Transverse colon (tissue), 4 donors: ENCODE results near the gene SDK2. TPM values are rescaled to one million over a fixed set of nuclear protein-coding genes. Genes with fewer than 3 reads are reported as not detected.

ENCODE experiments used
- DNase-seq: peaks from one replicate; pipeline ENCODE4 v3.0.0-alpha.2; 2019
- H3K27ac ChIP-seq, 4 donors: fragments of 200-600 bp; sonication (generic); 2 replicates each; pipeline ENCODE4 v1.5.1; 2016 to 2018; ENCODE audit warnings: inconsistent platforms in 4 of 4
- H3K27me3 ChIP-seq: fragments of 200-600 bp; sonication (generic); 2 replicates; pipeline ENCODE4 v1.5.1; 2017; ENCODE audit warnings: inconsistent platforms
- H3K36me3 ChIP-seq, 4 donors: fragments of 200-600 bp; sonication (generic); 2 replicates each; pipeline ENCODE4 v1.5.1; 2017 to 2019; ENCODE audit warnings: inconsistent platforms in 4 of 4
- H3K4me1 ChIP-seq, 4 donors: fragments of 200-600 bp; sonication (generic); 2 replicates each; pipeline ENCODE4 v1.5.1; 2017 to 2020; ENCODE audit warnings: inconsistent platforms in 4 of 4
- H3K4me3 ChIP-seq, 4 donors: fragments of 200-600 bp; sonication (generic); 1 replicate in 1 of 4; 2 replicates in 3 of 4; pipeline versions ENCODE4 v1.5.1 to v1.6.1; 2017 to 2019; ENCODE audit warnings: inconsistent platforms in 4 of 4
- H3K9me3 ChIP-seq, 2 donors: fragments of 200-600 bp; sonication (generic); 2 replicates each; pipeline ENCODE4 v1.5.1; 2017 to 2019; ENCODE audit warnings: inconsistent platforms in 2 of 2
- EP300 ChIP-seq: sonication (generic); formaldehyde crosslinking; IDR thresholded peaks from one replicate; pipeline ENCODE4 v1.6.1; 2017; ENCODE audit warnings: antibody characterized with exemption, low read depth
- POLR2A ChIP-seq: fragments of 450-650 bp; IDR thresholded peaks from one replicate; pipeline ENCODE4 v1.6.1; 2016; ENCODE audit warnings: antibody characterized with exemption, mild to moderate bottlenecking, moderate library complexity
- POLR2AphosphoS5 ChIP-seq, 3 donors: sonication (generic); formaldehyde crosslinking; IDR thresholded peaks; one replicate each; pipeline ENCODE4 v1.6.1; 2016; ENCODE audit warnings: antibody characterized with exemption in 3 of 3
- WGBS, 2 donors: methylation state at CpG; one replicate each; pipeline ENCODE4 v1.1.5; 2018; ENCODE audit warnings: low coverage in 1 of 2; 5-methylcytosine and 5-hydroxymethylcytosine counted together
- in situ Hi-C, 4 donors: fragments of 200-750 bp; cut with MboI; loops; one replicate each; pipeline versions ENCODE4 v1.15.0 to v1.15.1; 2017; ENCODE audit warnings: low sequenced_read_pairs in 3 of 4, low pct_ligation_motif_present in 1 of 4, low pct_unique_long_range_greater_than_20kb in 1 of 4
- intact Hi-C: fragments of 100-400 bp; cut with DNase I; formaldehyde crosslinking; loops from one replicate; pipeline ENCODE4 v1.15.1; 2023; ENCODE audit warnings: low total_unique reads
- total RNA-seq, 4 donors: library from RNA; depleted of rRNA; stranded (reverse); fragments of >200 nt; gene quantifications; one replicate each; pipeline ENCODE4 v1.1.0, GENCODE V29; 2016
- TF ChIP-seq, protein P1 (sequence below), 5 experiments: fragments of 200-600 bp in 3 of 5; fragments of 450-650 bp in 2 of 5; sonication (generic) in 3 of 5; IDR thresholded peaks; 1 replicate in 2 of 5; 2 replicates in 3 of 5; pipeline ENCODE4 v1.5.1; 2016 to 2017; ENCODE audit warnings: antibody characterized with exemption in 5 of 5, inconsistent platforms in 3 of 5, mild to moderate bottlenecking in 2 of 5, moderate library complexity in 1 of 5

SDK2 gene
- total RNA-seq, 4 donors from 2014 or later = 2.6 to 9.8 (median 3.4) TPM

DNA sequence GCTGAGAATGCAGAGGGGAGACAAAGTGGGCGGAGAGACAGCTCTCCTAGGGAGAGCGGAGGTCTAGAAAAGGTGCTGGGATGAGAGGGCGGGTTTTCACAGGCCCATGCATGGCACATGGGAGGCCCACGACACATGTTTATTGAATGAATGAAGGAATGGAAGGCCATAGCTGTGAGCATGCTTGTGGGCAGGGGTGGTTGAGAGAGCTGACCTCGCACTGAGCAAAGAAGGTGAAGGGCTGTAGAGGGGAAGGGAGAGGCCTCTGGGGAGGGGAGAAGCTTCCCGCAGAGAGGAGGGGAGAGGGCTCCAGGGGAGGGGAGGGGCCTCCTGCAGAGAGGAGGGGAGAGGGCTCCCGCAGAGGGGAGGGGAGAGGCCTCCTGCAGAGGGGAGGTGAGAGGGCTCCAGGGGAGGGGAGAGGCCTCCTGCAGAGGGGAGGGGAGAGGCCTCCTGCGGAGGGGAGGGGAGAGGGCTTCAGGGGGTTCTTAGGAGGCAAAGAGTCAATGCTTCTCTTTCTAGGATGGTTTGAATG lies 27.3 kb downstream of the SDK2 start:
- Histone ChIP-seq H3K4me1 (no peaks in the 10 kb centered on the region), H3K4me3 (no peak overlapping the region), H3K9me3 (no peaks in the 10 kb centered on the region), H3K27ac (no peak overlapping the region), H3K27me3 (no peaks in the 10 kb centered on the region), H3K36me3 (no peaks in the 10 kb centered on the region)
- WGBS, 2 donors = 84 to 87% methylated on average over 3 to 8 of the region's 8 CpGs
- intact Hi-C loops (no loop called here), in situ Hi-C loops (no loop called here)
- no peak for DNase-seq
- TF ChIP-seq EP300 (no peak), POLR2AphosphoS5 (IDR thresholded peaks at IDR 0.05) (no peak), POLR2A (no peak)
- TF ChIP-seq, protein P1, sequence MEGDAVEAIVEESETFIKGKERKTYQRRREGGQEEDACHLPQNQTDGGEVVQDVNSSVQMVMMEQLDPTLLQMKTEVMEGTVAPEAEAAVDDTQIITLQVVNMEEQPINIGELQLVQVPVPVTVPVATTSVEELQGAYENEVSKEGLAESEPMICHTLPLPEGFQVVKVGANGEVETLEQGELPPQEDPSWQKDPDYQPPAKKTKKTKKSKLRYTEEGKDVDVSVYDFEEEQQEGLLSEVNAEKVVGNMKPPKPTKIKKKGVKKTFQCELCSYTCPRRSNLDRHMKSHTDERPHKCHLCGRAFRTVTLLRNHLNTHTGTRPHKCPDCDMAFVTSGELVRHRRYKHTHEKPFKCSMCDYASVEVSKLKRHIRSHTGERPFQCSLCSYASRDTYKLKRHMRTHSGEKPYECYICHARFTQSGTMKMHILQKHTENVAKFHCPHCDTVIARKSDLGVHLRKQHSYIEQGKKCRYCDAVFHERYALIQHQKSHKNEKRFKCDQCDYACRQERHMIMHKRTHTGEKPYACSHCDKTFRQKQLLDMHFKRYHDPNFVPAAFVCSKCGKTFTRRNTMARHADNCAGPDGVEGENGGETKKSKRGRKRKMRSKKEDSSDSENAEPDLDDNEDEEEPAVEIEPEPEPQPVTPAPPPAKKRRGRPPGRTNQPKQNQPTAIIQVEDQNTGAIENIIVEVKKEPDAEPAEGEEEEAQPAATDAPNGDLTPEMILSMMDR (IDR thresholded peaks at IDR 0.05) = no peak

DNA sequence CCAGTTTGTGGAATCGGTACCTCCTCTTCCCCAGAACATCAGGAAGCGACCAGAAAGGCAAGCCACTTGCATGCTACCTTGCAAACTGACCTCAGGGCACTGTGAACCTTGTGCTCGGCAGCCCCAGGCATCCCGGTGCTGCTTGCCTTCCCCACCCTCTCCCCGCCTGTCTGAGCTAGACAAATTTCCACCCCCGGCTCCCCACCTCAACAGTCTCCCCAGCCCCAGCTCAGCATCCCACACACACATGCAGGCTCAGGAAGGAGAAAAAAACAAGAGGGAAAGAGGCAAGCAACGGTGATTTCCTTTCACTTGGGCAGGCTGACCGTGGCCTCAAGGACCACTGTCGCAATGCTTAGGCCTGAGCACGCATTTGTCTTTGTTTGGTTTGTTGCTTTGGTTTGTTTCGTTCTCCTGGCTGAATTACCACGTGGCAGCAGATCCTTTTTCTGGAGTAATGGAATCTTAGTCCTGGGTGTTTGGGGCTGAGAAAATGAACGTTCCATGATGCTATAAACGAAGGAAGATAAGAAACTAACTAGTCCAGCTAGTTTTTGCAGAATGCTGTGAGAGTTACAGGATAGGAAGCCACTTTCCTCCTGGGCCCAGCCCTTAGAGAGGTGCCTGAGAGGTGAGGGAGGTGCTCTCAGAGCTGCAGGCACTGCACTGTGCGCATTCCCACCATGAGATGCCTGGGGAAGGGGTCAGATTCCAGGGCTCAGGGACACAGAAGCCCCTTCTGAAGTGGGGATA lies 27.9 kb downstream of the SDK2 start:
- DNase-seq = no peak
- no peaks in the 10 kb centered on the region for H3K4me1 ChIP-seq
- no peaks in the 10 kb centered on the region for H3K27me3 ChIP-seq
- no peaks in the 10 kb centered on the region for H3K36me3 ChIP-seq
- 53 to 75% methylated on average over 8 to 15 of the region's 15 CpGs for WGBS, 2 donors
- H3K9me3 ChIP-seq = no peaks in the 10 kb centered on the region
- H3K4me3 ChIP-seq = no peak overlapping the region
- in situ Hi-C loops = no loop called here
- no peak for TF ChIP-seq POLR2A
- no peak for TF ChIP-seq EP300
- TF ChIP-seq, protein P1 (IDR thresholded peaks at IDR 0.05) = no peak
- intact Hi-C loops = no loop called here
- H3K27ac ChIP-seq = no peak overlapping the region

DNA sequence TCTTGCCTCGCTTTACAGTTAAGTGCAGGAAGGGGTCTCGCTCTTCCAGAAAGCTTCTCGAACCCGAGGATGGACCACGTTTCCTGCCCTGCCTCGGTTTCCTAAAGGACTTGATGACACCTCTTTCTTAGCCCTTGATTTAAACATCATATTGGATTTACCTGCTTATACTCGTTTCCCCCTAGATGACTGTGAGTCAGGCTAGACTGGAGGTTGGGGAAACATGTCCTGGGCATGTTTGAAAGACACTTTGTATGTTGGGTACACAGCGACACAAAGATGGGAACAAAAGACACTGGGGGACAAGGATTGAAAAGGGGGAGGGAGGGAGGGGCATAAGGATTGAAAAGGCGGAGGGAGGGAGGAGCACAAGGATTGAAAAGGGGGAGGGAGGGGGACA lies 30.0 kb downstream of the SDK2 start:
- Histone ChIP-seq H3K27me3 (no peaks in the 10 kb centered on the region), H3K27ac (no peak overlapping the region), H3K4me3 (no peak overlapping the region), H3K36me3 (no peaks in the 10 kb centered on the region), H3K4me1 (no peaks in the 10 kb centered on the region), H3K9me3 (no peaks in the 10 kb centered on the region)
- 83 to 90% methylated on average over 2 to 8 of the region's 9 CpGs for WGBS, 2 donors
- intact Hi-C loops = no loop called here
- TF ChIP-seq EP300 (no peak), POLR2AphosphoS5 (IDR thresholded peaks at IDR 0.05) (no peak), POLR2A (no peak)
- TF ChIP-seq, protein P1 (IDR thresholded peaks at IDR 0.05) = no peak
- in situ Hi-C loops = no loop called here
- DNase-seq = no peak

DNA sequence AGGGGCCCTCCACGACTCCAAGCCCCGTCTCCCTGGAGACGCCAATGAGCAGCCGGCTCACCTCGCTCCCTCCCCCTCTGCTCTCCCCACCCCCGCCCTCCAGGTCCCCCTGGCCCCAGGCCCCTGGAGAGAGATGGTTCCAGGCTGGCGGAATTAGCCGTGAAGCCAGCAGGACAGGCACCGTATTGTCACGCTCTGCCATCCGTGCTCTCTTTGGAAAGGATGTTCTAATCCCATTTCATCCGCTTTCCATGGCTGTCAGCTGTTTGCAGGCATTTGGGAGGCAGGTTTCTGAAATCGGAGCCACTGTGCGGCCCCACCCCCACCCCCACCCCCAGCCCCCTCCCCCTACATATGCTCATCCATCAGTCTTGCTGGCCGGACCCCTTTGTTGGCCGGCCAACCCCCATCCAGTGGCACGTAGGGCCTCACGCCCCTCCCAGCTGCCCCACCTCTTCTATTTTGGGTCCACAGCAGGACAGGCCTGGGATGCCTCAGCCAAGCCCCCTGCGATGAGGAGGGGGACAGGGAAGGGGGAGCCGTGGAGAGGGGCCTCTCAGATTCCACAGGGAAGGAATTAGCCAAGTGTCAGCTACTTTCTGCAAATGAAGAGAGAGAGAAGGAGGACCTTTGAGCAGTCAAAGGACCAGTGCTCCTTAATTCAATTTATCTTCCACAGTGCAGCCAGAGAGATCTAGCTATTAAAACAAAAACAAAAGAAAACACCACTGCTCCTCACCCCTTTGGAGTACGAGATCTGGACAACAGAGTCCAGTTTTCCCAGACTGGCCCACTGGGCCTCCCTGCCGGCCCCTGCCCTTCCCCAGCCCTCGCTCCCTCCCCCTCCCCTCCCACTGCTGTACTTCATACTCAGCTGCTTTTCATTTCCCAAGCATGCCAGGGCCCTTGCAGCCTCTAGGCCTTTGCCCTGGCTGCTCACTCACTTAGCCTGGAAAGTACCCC lies 30.7 kb downstream of the SDK2 start:
- Histone ChIP-seq H3K4me3 (no peak overlapping the region), H3K9me3 (no peaks in the 10 kb centered on the region), H3K27ac (no peak overlapping the region), H3K4me1 (no peaks in the 10 kb centered on the region), H3K36me3 (no peaks in the 10 kb centered on the region), H3K27me3 (no peaks in the 10 kb centered on the region)
- WGBS, 2 donors = 78 to 88% methylated on average over 9 to 23 of the region's 23 CpGs
- DNase-seq = no peak
- intact Hi-C loops (no loop called here), in situ Hi-C loops (no loop called here)
- TF ChIP-seq POLR2A = no peak
- TF ChIP-seq, protein P1 (IDR thresholded peaks at IDR 0.05) = no peak
- TF ChIP-seq POLR2AphosphoS5 (IDR thresholded peaks at IDR 0.05) = no peak
- TF ChIP-seq EP300 = no peak
